PC-3 (cell line): Measurements from ENCODE around the gene HSPB9. TPM values are rescaled to one million over a fixed set of nuclear protein-coding genes. Genes with fewer than 3 reads are reported as not detected.

Experiments
- ATAC-seq: fragments of 200-7000 bp; cut with Tn5 transposase; 2 replicates; pipeline ENCODE4 v1.9.1; 2020; ENCODE audit warnings: mild to moderate bottlenecking, moderate library complexity
- BruUV-seq: library from RNA; stranded (reverse); fragments of 400-500 nt; replicated peaks from 2 replicates; lab custom pipeline; 2021; lab: Mats Ljungman, UMichigan
- CTCF ChIA-PET: fragments of 300-600 bp; sonication (Branson Sonifier 250); formaldehyde crosslinking; loops from one replicate; lab custom pipeline; 2022; ENCODE audit warnings: antibody characterized with exemption; lab: Charles Lee
- POLR2A ChIA-PET: fragments of 300-600 bp; sonication (Branson Sonifier 250); formaldehyde crosslinking; loops from one replicate; lab custom pipeline; 2022; ENCODE audit warnings: antibody characterized with exemption; ENCODE audit not compliant: unreplicated experiment; lab: Charles Lee
- DNase-seq: peaks from one replicate; pipeline ENCODE4 v3.0.0-alpha.2; 2015
- H2AFZ ChIP-seq: fragments of 300-600 bp; sonication (generic); 2 replicates; pipeline ENCODE4 v1.6.0; 2016; ENCODE audit warnings: antibody characterized with exemption, low read length
- H3F3A ChIP-seq: fragments of 300-600 bp; sonication (generic); one replicate; pipeline ENCODE4 v1.6.0; 2017; ENCODE audit warnings: antibody characterized with exemption, low read length, control low read depth, mild to moderate bottlenecking; ENCODE audit not compliant: unreplicated experiment
- H3K27ac ChIP-seq: fragments of 300-600 bp; sonication (generic); 2 replicates; pipeline ENCODE4 v1.5.1; 2016; ENCODE audit warnings: mild to moderate bottlenecking, low read length
- H3K27me3 ChIP-seq: fragments of 300-600 bp; sonication (generic); 2 replicates; pipeline ENCODE4 v1.6.1; 2016; ENCODE audit warnings: low read length, mixed read lengths
- H3K36me3 ChIP-seq: fragments of 300-600 bp; sonication (generic); 2 replicates; pipeline ENCODE4 v1.6.1; 2016; ENCODE audit warnings: low read depth, mixed run types, low read length, mixed read lengths
- H3K4me1 ChIP-seq: fragments of 300-600 bp; sonication (generic); 2 replicates; pipeline ENCODE4 v1.5.1; 2016; ENCODE audit warnings: low read length; ENCODE audit not compliant: insufficient read depth
- H3K4me2 ChIP-seq: fragments of 300-600 bp; sonication (generic); 2 replicates; pipeline ENCODE4 v1.6.0; 2016; ENCODE audit warnings: low read length
- H3K4me3 ChIP-seq: fragments of 300-600 bp; sonication (generic); 2 replicates; pipeline ENCODE4 v1.5.1; 2016; ENCODE audit warnings: mild to moderate bottlenecking, low read length, mixed read lengths
- H3K79me2 ChIP-seq: fragments of 300-600 bp; sonication (generic); 2 replicates; pipeline ENCODE4 v1.6.1; 2017; ENCODE audit warnings: low read length, mixed read lengths
- H3K9ac ChIP-seq: fragments of 300-600 bp; sonication (generic); 2 replicates; pipeline ENCODE4 v1.6.0; 2016; ENCODE audit warnings: mild to moderate bottlenecking, low read length
- H3K9me2 ChIP-seq: fragments of 300-600 bp; sonication (generic); replicated peaks from 2 replicates; pipeline ENCODE4 v1.6.1; 2016; ENCODE audit warnings: mixed run types, low read length, mixed read lengths
- H3K9me3 ChIP-seq: fragments of 300-600 bp; sonication (generic); 2 replicates; pipeline ENCODE4 v1.6.1; 2016; ENCODE audit warnings: low read length, mixed read lengths
- H4K20me1 ChIP-seq: fragments of 300-600 bp; sonication (generic); 2 replicates; pipeline ENCODE4 v1.6.1; 2016; ENCODE audit warnings: low read length, mixed read lengths
- EZH2 ChIP-seq: fragments of 300-600 bp; sonication (generic); IDR thresholded peaks from one replicate; pipeline ENCODE4 v1.6.1; 2017; ENCODE audit warnings: antibody characterized with exemption, mild to moderate bottlenecking, low read length; ENCODE audit not compliant: unreplicated experiment
- EZH2phosphoT487 ChIP-seq: fragments of 300-600 bp; sonication (generic); IDR thresholded peaks from 2 replicates; pipeline ENCODE4 v1.6.1; 2018; ENCODE audit warnings: mild to moderate bottlenecking, antibody characterized with exemption, low read length, borderline replicate concordance
- intact Hi-C: fragments of 100-400 bp; cut with micrococcal nuclease; formaldehyde crosslinking; loops from 2 replicates; pipeline ENCODE4 v1.9.0; 2023
- total RNA-seq: library from RNA; depleted of rRNA; stranded (reverse); fragments of >200 nt; gene quantifications from 2 replicates; pipeline ENCODE4 v1.2.3, GENCODE V29; 2014
- TF ChIP-seq, protein P1 (sequence below): fragments of 300-600 bp; sonication (generic); conservative IDR thresholded peaks from 2 replicates; pipeline ENCODE4 v1.5.1; 2017; ENCODE audit warnings: antibody characterized with exemption, low read depth, mild to moderate bottlenecking, low read length

HSPB9 gene
- total RNA-seq, 1 experiment from 2014 or later, result not detected

DNA sequence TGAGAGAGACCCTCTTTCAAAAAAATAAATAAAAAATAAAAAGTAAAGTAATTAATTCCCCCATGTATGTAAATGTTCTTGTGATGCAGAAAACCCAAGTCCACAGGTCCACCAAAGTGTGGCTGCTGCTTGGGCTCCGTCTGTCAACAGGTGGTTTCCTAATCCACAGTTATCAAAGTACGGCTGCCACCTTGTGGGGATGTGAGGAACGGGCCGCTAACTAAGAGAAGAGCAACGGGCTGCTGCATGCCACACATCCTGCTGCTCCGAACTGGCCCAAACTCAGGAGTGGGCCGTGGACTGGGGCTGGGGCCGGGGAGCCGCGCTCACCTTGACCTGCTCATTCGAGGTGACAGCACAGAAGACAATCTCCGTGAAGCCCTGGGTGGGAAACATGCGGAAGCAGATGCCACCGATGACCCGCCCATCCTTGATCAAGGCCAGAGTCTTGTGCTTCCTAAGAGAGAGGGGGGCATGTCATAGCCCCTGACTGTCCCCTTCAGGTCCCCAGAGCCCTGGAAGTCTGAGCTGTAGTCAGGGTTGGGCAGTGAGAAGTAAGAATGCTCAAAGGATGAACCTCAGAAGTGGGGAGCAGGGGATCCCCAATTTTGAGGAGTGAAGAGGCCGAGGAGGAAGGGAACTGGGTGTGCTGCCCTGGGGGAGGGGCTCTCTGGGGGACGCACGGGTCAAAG, 5.8 kb upstream of the HSPB9 start:
- no peaks in the 10 kb centered on the region for H3K9me3 ChIP-seq
- no peaks in the 10 kb centered on the region for H3F3A ChIP-seq
- no peaks in the 10 kb centered on the region for H3K4me1 ChIP-seq
- no TSS peak for BruUV-seq
- no peak overlapping the region for H2AFZ ChIP-seq
- POLR2A ChIA-PET, result no interaction called here
- no peaks in the 10 kb centered on the region for H3K36me3 ChIP-seq
- H3K27ac ChIP-seq, result no peak overlapping the region
- intact Hi-C loops, result no loop called here
- H3K9ac ChIP-seq, result no peak overlapping the region
- no peak overlapping the region for H3K4me3 ChIP-seq
- no peaks in the 10 kb centered on the region for H4K20me1 ChIP-seq
- no peaks in the 10 kb centered on the region for H3K27me3 ChIP-seq
- TF ChIP-seq, protein P1, sequence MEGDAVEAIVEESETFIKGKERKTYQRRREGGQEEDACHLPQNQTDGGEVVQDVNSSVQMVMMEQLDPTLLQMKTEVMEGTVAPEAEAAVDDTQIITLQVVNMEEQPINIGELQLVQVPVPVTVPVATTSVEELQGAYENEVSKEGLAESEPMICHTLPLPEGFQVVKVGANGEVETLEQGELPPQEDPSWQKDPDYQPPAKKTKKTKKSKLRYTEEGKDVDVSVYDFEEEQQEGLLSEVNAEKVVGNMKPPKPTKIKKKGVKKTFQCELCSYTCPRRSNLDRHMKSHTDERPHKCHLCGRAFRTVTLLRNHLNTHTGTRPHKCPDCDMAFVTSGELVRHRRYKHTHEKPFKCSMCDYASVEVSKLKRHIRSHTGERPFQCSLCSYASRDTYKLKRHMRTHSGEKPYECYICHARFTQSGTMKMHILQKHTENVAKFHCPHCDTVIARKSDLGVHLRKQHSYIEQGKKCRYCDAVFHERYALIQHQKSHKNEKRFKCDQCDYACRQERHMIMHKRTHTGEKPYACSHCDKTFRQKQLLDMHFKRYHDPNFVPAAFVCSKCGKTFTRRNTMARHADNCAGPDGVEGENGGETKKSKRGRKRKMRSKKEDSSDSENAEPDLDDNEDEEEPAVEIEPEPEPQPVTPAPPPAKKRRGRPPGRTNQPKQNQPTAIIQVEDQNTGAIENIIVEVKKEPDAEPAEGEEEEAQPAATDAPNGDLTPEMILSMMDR, result no peak
- no peak for TF ChIP-seq EZH2phosphoT487
- TF ChIP-seq EZH2, result no peak
- CTCF ChIA-PET, result no interaction called here
- DNase-seq, result no peak
- no peaks in the 10 kb centered on the region for H3K79me2 ChIP-seq
- no peak overlapping the region for H3K4me2 ChIP-seq
- ATAC-seq, result no peak
- H3K9me2 ChIP-seq, result no peaks in the 10 kb centered on the region

DNA sequence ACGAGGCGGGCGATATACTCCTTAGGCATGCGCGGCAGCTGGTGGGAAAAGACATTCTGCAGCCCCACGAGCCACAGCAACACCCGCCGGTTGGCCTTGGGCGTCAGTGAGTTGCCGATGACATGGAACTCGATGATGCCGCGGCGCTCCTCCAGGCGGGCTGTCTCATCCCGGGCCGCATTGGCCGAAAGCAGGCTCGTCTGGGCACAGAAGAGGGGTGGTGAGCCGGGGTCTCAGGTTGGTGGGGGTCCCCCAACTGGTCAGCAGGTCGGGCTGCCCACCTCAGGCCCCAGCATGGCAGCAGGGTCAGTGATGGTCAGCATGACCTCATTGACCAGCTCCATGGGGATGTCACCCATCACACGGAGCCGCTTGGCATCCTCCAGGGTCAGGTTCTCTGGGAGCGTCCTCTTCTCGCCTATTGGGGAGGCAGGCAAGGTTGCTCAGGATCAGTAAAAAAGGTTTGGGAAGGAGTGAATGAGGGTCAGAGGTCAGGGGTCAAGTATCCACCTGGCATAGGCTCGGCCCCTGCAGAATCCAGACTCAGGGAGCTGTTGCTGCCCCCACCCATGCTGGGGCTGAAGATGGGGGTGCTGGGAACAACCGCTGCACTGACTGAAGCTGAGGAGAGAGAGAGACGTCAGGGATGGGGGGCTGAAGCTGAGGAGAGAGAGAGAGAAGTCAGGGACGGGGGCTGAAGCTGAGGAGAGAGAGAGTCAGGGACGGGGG, 5.0 kb upstream of the HSPB9 start:
- no peaks in the 10 kb centered on the region for H3K27me3 ChIP-seq
- POLR2A ChIA-PET, result no interaction called here
- DNase-seq, result no peak
- no peaks in the 10 kb centered on the region for H3K79me2 ChIP-seq
- intact Hi-C loops, result no loop called here
- no peaks in the 10 kb centered on the region for H3K9me2 ChIP-seq
- H3K4me1 ChIP-seq, result no peaks in the 10 kb centered on the region
- BruUV-seq, result no TSS peak
- no peaks in the 10 kb centered on the region for H4K20me1 ChIP-seq
- CTCF ChIA-PET, result no interaction called here
- no peak overlapping the region for H2AFZ ChIP-seq
- H3K9ac ChIP-seq, result no peak overlapping the region
- TF ChIP-seq EZH2 (no peak), EZH2phosphoT487 (no peak)
- TF ChIP-seq, protein P1, result no peak
- no peak overlapping the region for H3K4me2 ChIP-seq
- no peaks in the 10 kb centered on the region for H3K9me3 ChIP-seq
- no peaks in the 10 kb centered on the region for H3K36me3 ChIP-seq
- H3K4me3 ChIP-seq, result no peak overlapping the region
- ATAC-seq, result no peak
- no peaks in the 10 kb centered on the region for H3F3A ChIP-seq
- H3K27ac ChIP-seq, result no peak overlapping the region

DNA sequence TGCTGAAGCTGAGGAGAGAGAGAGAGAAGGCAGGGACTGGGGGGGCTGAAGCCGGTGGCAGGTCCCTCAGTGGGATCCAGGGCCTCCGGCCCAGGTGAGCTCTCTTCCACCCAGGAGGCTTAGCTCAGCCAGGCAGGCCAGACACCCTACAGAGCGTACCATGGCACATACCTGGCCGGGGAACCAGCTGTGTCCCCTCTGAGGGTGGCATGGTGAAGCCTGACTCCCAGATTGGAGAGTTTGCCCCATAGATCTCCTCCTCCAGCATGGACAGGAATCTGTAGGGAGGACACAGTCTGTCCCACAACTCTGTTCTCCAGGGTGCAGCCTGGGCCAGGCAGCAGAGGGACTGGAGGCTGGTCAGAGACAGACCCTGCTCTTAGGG, 4.5 kb upstream of the HSPB9 start:
- H3K4me2 ChIP-seq, result no peak overlapping the region
- no peaks in the 10 kb centered on the region for H3K36me3 ChIP-seq
- DNase-seq (no peak), ATAC-seq (no peak)
- H3K9me2 ChIP-seq, result no peaks in the 10 kb centered on the region
- H3F3A ChIP-seq, result no peaks in the 10 kb centered on the region
- no peaks in the 10 kb centered on the region for H4K20me1 ChIP-seq
- no TSS peak for BruUV-seq
- H3K27me3 ChIP-seq, result no peaks in the 10 kb centered on the region
- no peaks in the 10 kb centered on the region for H3K9me3 ChIP-seq
- H2AFZ ChIP-seq, result no peak overlapping the region
- no peaks in the 10 kb centered on the region for H3K79me2 ChIP-seq
- H3K27ac ChIP-seq, result no peak overlapping the region
- CTCF ChIA-PET, result no interaction called here
- H3K9ac ChIP-seq, result no peak overlapping the region
- no peaks in the 10 kb centered on the region for H3K4me1 ChIP-seq
- intact Hi-C loops, result no loop called here
- POLR2A ChIA-PET, result no interaction called here
- H3K4me3 ChIP-seq, result no peak overlapping the region
- TF ChIP-seq EZH2 (no peak), EZH2phosphoT487 (no peak)
- TF ChIP-seq, protein P1, result no peak
